ENCODE measurements around the gene SNX5. TPM values are rescaled to one million over a fixed set of nuclear protein-coding genes. Genes with fewer than 3 reads are reported as not detected.

The SNX5 gene
- total RNA-seq, 1 experiment from 2014 or later: 170 TPM

- CTCF ChIA-PET: interaction anchor here (0.7 to 2.5 kb wide), 4 partner anchors 10 to 298 kb away, joined by 3 to 13 read pairs (median 5); no protein-coding TSS in a partner anchor
These were observed 23.6 kb downstream of the SNX5 start for GRCh38 chr20:17944854-17945474.

GRCh38 chr20:17943343-17943742 lies 25.3 kb downstream of the SNX5 start:
- POLR2A ChIA-PET: no interaction called here
- BruUV-seq (replicated peaks): no TSS peak
- peaks cover 98% of the 10 kb centered on the region for H3K36me3 Mint-ChIP-seq (ENCODE audit: insufficient read depth, unreplicated experiment)

More at GRCh38 chr20:17944854-17945474, 23.6 kb downstream of the SNX5 start:
- Mint-ChIP-seq H3K4me1 (ENCODE audit: insufficient read depth, unreplicated experiment) (no peaks in the 10 kb centered on the region), H3K9me3 (ENCODE audit: unreplicated experiment) (no peaks in the 10 kb centered on the region), H3K27me3 (ENCODE audit: insufficient read depth, unreplicated experiment) (no peaks in the 10 kb centered on the region), H3K27ac (ENCODE audit: low read depth, unreplicated experiment) (no peak overlapping the region), H3K36me3 (ENCODE audit: insufficient read depth, unreplicated experiment) (peaks cover 100% of the 10 kb centered on the region), H3K4me3 (ENCODE audit: unreplicated experiment) (no peak overlapping the region)
- intact Hi-C loops (cut with micrococcal nuclease): no loop called here
- no peak for DNase-seq (ENCODE audit: unreplicated experiment)
- TF ChIP-seq CTCF (IDR thresholded peaks at IDR 0.05; ENCODE audit: unreplicated experiment): no peak
- no TSS peak for BruUV-seq (replicated peaks)
- POLR2A ChIA-PET: interaction anchor here (0.8 to 1.5 kb wide), 7 partner anchors 8 to 445 kb away, joined by 3 to 4 read pairs (median 3); no protein-coding TSS in a partner anchor

GRCh38 chr20:17941826-17942196 lies 26.8 kb downstream of the SNX5 start:
- TF ChIP-seq CTCF (IDR thresholded peaks at IDR 0.05; ENCODE audit: unreplicated experiment): no peak
- Mint-ChIP-seq H3K27me3 (ENCODE audit: insufficient read depth, unreplicated experiment) (no peaks in the 10 kb centered on the region), H3K4me1 (ENCODE audit: insufficient read depth, unreplicated experiment) (no peaks in the 10 kb centered on the region), H3K27ac (ENCODE audit: low read depth, unreplicated experiment) (no peak overlapping the region), H3K36me3 (ENCODE audit: insufficient read depth, unreplicated experiment) (peaks cover 83% of the 10 kb centered on the region), H3K4me3 (ENCODE audit: unreplicated experiment) (no peak overlapping the region), H3K9me3 (ENCODE audit: unreplicated experiment) (no peaks in the 10 kb centered on the region)
- no peak for DNase-seq (ENCODE audit: unreplicated experiment)
- CTCF ChIA-PET: interaction anchor here (0.6 to 2.0 kb wide), 2 partner anchors 8 to 13 kb away, joined by 3 to 6 read pairs; no protein-coding TSS in a partner anchor
- intact Hi-C loops (cut with micrococcal nuclease): no loop called here
- no TSS peak for BruUV-seq (replicated peaks)
- POLR2A ChIA-PET: interaction anchor here (1.3 kb wide), 1 partner anchor 28 kb away, joined by 3 read pairs; no protein-coding TSS in a partner anchor

More at GRCh38 chr20:17943343-17943742, 25.3 kb downstream of the SNX5 start:
- Mint-ChIP-seq H3K27ac (ENCODE audit: low read depth, unreplicated experiment) (no peak overlapping the region), H3K4me3 (ENCODE audit: unreplicated experiment) (no peak overlapping the region), H3K27me3 (ENCODE audit: insufficient read depth, unreplicated experiment) (no peaks in the 10 kb centered on the region), H3K9me3 (ENCODE audit: unreplicated experiment) (no peaks in the 10 kb centered on the region), H3K4me1 (ENCODE audit: insufficient read depth, unreplicated experiment) (no peaks in the 10 kb centered on the region)
- CTCF ChIA-PET: interaction anchor here (1.0 to 2.0 kb wide), 2 partner anchors 11 to 261 kb away, joined by 3 to 6 read pairs; no protein-coding TSS in a partner anchor
- no peak for TF ChIP-seq CTCF (IDR thresholded peaks at IDR 0.05; ENCODE audit: unreplicated experiment)
- intact Hi-C loops (cut with micrococcal nuclease): no loop called here
- DNase-seq (ENCODE audit: unreplicated experiment): no peak

GRCh38 chr20:17941087-17941825 lies 27.3 kb downstream of the SNX5 start:
- H3K4me3 Mint-ChIP-seq (ENCODE audit: unreplicated experiment): no peak overlapping the region
- H3K9me3 Mint-ChIP-seq (ENCODE audit: unreplicated experiment): no peaks in the 10 kb centered on the region
- no peaks in the 10 kb centered on the region for H3K27me3 Mint-ChIP-seq (ENCODE audit: insufficient read depth, unreplicated experiment)
- no TSS peak for BruUV-seq (replicated peaks)
- peaks cover 77% of the 10 kb centered on the region for H3K36me3 Mint-ChIP-seq (ENCODE audit: insufficient read depth, unreplicated experiment)
- CTCF ChIA-PET: no interaction called here
- no peak overlapping the region for H3K27ac Mint-ChIP-seq (ENCODE audit: low read depth, unreplicated experiment)
- no peaks in the 10 kb centered on the region for H3K4me1 Mint-ChIP-seq (ENCODE audit: insufficient read depth, unreplicated experiment)
- POLR2A ChIA-PET: interaction anchor here (1.3 kb wide), 1 partner anchor 28 kb away, joined by 3 read pairs; no protein-coding TSS in a partner anchor
- intact Hi-C loops (cut with micrococcal nuclease): no loop called here
- no peak for TF ChIP-seq CTCF (IDR thresholded peaks at IDR 0.05; ENCODE audit: unreplicated experiment)
- DNase-seq (ENCODE audit: unreplicated experiment): no peak

All from MCF 10A (cell line).